ENCODE results near the gene PFN3.
"Not testable (repeated sequence)": the region's sequence is repeated elsewhere in the genome, so short reads cannot be mapped to it uniquely, and the experiment has no call there.

Gene PFN3

GRCh38 chr5:177372034-177372896 is 28.2 kb downstream of the PFN3 start:
- peak; percentile 42 to 44 for DNase-seq

- DNase-seq = no peak
These were observed 29.1 kb downstream of the PFN3 start for GRCh38 chr5:177371120-177372033.

DNA sequence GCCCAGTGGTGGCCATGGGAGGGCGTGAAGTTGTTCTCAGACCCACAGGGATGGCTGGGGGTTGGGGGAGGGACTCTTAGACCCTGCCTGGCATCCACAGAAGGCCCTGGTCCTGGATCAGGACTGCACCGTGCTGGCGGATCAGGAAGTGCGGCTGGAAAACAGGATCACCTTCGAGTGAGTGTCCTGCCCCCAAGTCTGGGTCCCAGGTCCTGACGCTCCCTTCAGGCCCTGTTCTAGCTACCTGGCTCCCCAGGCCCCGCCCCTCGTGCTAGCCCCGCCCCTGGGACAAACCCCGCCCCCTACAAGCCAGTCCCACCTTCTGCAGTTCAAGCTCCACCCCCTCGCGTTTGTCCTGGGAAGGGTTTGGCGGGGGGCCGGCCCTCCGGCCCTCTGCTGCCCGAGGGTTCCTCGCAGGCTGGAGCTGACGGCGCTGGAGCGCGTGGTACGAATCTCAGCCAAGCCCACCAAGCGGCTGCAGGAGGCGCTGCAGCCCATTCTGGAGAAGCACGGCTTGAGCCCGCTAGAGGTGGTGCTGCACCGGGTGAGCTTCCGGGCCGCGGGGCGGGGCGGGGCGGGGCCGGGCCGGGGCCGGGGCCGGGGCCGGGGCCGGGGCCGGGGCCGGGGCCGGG is 29.9 kb downstream of the PFN3 start:
- DNase-seq = peak in 1 of 2 donors; percentile 42

DNA sequence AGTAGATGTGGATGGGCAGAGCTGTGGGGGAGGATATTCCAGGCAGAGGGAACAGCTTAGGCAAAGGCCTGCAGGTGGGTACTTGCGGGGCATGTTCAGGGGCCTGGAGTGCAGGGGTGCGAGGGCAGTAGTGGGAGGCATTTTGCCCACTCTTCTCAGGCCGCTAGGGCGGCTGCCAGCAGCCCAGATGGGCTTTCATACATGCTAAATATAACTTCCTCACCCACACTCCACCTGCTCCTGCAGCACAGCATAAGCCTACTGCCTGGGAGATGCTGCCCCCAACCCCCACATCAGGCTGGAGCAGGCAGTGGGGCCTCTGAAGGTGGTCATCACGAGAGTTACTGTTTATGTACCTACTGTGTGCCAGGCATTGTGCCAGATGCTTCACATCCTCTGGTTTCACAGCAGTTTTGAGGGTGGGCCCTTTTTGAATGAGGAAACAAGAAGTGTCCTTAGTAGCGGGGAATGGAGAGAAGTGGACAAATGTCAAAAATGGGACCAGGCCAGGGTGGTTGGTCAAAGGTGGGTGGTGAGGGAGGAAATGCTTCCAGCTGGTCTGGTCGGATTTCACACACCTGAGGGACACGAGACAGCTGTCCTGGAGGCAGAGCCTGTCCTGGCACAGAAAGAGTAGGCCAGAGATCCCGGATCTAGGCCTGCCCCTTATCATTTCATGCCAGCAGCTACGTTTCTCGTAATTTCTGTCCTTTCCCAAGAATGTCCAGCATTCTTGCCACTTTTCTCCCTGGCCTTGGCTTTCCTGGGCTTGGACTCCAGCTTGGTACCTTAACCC is 30.6 kb downstream of the PFN3 start:
- no peak for DNase-seq

DNA sequence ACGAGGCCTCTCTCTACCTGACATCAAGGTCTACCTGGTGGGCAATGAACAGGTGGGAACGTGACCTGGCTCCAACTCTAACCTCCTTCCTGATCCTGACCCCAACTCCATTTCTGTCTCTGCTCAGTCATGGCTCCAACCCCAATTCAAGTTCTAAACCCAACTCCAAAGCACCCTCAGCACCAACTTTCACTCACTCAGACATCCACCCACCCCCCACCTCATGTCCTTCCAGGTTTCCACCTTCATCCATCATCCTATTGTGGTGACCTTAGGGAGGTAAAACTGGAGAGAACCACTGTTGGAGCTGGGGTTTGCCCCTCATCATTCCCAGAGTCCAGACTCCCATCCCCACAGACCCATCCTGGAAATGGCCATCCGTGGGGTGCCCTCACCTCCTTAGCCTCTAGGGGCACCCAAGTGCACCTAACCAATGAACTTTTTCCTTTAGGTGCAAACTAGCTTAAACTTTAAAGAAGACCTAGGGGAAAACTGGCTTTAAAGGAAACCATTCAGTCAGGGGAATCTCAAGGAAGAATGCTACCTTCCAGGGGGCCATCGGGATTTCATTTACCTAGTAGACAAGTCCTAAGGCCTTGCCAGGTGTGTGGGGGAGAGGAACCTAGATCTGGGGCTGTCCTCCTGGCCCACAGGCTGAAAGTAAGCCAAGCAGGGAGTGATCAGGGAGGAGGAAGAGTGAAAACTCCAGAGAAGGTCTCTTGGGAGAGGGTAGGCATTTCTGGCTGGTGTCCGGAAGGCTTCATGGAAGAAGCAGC is 31.4 kb downstream of the PFN3 start:
- peak in 1 of 2 donors; percentile 39 for DNase-seq

DNA sequence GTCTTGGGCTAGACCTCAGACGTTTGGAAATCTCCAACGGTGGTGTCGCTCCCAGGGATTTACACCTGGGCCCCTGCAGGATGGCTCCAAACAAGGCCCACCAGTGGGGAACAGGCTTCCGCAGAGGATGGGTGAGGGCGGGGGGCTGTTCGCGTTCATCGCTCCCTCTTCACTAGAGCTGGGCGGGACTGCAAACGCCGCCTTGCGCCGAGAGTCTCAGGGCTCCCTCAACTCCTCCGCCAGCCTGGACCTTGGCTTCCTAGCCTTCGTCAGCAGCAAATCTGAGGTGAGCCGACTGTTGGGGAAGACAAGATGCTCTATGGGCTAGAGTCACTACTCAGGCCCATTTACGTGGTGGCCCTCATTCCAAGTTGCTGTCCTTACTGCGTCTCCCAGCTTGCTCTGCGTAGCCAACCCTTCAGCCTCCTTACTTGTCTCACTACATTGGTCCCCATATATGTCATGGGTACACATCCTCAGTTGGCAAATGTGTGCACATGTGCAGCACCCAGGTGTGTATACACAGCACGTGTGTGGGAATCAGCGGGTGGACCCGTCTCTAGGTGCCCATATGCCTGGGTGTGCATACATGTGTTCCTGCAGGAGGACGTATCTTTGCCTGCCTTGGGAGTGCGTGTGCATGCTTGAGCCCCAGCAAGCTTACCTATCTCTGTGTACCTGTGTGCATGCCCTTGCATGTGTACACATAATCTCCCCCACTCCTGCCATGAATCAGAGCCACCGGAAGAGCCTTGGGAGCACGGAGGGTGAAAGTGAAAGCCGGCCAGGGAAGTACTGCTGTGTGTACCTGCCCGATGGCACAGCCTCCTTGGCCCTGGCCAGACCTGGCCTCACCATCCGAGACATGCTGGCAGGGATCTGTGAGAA is 32.2 kb downstream of the PFN3 start:
- DNase-seq = no peak

DNA sequence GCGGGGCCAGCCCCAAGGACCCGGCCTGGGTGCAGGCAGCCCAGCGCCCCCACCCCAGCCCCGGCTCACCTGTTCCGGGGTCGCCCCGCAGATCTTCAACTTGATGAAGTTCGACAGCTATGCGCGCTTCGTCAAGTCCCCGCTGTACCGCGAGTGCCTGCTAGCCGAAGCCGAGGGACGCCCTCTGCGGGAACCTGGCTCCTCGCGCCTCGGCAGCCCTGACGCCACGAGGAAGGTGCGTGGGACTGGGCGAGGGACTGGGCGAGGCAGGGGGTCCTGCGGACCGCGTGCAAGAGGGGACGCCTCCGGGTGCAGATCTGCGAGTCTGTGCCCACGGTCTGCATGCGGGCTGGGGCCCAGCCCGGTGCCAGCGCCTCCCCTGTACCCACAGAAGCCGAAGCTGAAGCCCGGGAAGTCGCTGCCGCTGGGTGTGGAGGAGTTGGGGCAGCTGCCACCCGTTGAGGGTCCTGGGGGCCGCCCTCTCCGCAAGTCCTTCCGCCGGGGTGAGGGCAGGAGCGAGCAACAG is 33.1 kb downstream of the PFN3 start:
- no peak for DNase-seq

- no peak for DNase-seq
These were observed 33.7 kb downstream of the PFN3 start for GRCh38 chr5:177366528-177367322.

GRCh38 chr5:177365845-177366527 is 34.5 kb downstream of the PFN3 start:
- no peak for DNase-seq

DNA sequence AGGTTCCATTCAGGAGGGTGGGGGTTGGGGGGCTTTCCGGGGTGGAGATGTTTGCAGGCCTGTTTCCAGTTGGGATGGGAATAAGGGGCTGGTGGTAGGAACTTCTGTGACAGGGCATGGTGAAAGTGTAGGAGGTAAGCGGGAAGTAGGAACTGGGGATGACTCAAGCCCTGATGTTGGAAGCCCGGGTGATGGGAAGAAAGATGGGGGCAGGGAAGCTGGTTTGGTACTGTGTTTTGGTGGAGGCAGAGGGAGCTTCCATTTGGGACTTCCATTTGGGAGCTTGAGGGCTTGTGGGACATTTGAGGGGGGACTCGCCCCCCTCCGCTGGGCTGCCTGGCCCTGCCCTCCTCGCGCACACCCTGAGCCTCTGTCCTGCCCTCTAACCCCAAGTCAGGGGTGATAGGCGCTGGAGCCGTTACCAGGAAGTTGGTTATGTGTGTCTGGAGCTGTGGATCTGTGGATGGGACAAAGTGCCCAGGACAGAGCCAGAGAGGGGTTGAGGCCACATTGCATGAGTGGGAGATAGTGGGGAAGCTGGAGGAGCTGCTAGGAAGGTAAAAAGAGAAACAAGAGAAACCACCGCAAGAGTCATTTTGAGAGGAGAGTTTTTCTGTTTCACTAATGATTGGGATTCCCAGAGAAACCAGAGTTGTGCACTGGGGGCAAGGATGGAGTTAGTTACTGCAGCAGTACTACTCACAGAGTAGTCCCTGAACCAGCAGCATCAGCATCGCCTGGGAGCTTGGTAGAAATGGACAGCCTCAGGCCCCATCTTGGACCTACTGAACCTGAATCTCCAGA is 36.1 kb downstream of the PFN3 start:
- no peak for DNase-seq

GRCh38 chr5:177363565-177363964 is 36.9 kb downstream of the PFN3 start:
- no peak for DNase-seq

GRCh38 chr5:177362610-177363507 is 37.6 kb downstream of the PFN3 start:
- peak; percentile 64 to 73 for DNase-seq

DNA sequence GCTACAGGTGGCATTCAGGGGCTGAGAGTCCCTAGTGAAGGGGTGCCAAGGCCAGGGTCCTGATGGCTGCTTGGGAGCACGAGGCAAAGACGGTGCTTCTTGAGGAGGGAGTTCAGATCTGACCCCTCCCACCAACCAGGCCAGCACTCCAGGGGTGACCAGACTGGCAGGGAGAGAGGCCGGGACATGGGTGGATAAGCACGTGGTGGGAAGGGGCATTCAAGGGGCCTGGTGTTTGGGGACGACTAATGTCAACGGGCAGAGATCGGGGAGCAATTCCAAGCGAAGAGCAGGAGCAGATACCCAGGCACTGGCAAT is 38.2 kb downstream of the PFN3 start:
- DNase-seq = no peak

DNA sequence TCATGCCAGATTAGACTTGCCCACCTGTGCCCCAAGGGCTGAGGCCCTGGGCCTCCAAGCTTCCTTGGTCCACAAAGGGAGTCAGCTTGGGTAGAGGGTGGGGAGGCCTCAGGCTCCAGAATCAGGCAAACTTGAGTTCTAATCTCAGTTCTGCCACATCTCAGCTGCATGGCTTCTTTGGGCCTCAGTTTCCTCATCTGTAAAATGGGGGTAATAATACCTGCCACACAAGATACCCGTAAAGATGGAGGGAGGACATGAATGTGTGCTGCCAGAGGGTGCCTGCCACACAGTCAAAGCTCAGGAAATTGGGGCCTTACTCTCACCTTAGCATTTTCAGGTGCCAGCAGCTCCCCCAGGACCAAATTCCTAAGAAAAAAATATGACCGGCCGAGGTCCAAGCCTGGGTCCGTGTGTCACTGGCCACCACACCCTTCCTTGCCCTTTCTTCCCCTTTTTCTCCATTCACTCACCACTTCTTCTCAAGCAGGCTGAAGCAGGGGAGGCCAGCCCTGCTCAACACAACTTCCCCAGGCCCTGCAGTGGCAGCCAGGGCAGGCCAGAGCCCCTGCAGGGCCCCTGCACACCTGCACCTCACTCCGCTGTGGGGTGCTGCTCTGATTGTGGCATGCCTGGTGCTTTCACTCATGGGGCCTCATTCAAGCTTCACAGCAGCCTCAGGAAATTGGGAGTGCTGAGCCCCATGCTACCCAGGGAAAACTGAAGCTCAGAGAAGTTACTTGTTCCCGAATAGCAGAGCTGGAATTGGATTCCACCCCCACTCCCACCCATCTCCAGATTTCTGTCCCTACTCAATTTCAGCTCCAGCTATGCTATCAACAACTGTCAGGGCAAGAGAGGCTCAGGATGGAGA is 38.8 kb downstream of the PFN3 start:
- no peak for DNase-seq

- DNase-seq = not testable (repeated sequence)
These were observed 39.7 kb downstream of the PFN3 start for GRCh38 chr5:177360740-177361139.

DNA sequence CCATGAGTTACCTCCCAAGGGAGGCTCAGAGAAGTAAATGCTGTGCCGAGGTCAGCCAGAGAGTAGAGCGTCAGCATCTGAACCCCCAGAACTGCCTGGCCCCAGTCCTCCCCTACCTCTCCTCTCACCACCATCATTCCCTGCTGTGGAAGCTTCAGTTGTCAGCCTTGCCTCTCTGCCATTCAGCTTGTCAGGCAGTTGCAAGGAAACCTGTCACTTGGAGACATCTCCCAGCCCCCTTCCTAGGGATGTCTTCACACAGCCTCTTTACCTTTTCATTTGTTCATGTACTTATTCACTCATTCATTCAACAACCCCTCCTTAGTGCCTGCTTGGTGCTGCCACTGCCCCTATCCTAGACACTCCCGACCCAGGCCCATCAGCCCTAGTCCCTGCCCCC is 40.6 kb downstream of the PFN3 start:
- no peak for DNase-seq

All from activated CD4-positive, alpha-beta T cell treated with anti-CD3 and anti-CD28 coated beads for 4 hours (primary cell).